Activated T-cell treated with anti-CD3 and anti-CD28 coated beads for 1 hour (primary cell): ENCODE data around the gene KIAA1614.

ENCODE experiments used
- DNase-seq: peaks from one replicate; pipeline ENCODE4 v3.0.0-alpha.2; 2020; ENCODE audit warnings: low read depth

Gene KIAA1614

DNA sequence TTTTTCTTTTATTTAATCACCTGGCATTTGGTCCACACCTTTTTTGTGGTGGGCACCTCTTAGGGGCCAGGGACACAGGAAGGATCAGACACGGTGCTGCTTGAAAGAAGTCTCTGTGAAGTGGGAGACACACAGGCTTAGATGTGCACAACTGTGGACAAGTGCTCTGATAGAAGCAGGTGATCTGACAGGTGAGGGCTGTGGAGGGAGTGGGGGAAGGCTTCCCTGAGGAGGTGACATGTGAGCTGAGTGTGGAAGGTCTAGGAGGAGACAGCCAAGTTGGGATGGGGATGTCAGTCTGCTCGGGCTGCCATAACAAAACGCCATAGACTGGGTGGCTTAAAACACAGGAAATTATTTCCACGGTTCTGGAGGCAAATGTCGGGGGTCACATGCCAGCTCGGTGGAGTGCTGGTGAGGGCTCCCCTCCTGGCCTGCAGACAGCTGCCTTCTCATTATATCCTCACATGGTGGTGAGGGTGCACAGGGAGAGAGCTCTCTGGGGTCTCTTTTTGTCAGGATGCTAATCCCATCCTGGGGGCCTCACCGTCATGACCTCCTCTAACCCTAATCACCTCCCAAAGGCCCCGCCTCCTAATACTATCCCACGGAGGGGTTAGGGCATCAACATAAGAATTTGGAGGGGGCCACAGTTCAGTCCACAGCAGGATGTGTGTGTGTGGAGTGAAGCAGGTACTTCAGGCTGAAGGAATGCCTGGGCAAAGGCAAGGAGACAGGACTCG, 5.2 kb upstream of the KIAA1614 start:
- DNase-seq: no peak

DNA sequence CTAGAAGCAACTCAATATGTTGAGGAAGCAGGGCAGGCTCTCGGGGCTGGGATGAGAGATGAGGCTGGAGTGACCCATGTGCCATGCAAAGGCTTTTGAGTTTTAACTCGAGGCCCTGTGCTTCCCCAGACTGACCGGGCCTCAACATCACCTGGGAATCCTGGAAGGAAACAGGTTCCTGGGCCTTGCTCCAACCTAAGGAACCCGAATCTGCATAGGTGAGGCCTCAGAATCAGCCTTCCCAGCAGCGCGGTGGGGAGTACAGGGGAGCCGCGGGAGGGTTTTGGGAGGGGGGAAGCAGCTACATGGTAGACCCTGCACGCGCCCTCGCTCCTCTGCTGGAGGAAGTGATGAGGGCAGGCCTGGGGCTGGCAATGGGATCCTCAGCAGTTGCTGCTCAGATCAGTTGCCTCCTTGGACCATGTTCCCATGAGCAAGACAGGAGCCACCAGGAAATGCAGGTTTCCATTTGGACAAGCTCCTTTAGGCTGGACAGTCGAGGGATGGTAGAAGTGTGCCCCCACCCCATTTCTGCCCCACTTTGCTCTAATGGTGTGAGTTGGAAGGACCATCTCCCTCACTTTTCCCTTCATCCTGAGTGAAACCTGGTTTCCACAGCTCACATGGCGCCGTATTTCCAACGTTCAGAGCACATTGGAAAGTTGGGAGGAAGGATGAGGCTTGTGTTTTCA, 4.5 kb upstream of the KIAA1614 start:
- no peak for DNase-seq

DNA sequence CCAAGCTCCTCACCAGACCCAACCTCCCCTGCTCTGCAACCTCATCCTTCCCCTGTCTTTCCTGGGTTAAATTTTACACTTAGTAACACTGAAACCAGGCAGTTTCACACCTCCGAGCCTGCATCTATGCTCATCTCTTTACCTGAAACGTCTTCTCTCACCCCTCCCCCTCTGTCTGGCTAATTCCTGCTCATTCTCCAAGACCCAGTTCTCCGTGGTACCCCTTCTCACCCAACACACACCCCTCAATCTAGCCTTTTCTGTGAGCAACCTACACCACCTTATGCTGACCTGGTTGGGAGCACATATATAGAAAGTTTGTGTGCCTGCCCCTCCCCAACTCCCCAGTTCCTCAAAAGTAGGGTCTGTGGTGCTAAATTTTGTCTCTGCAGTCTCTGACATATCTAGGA, 3.7 kb upstream of the KIAA1614 start:
- DNase-seq: no peak

DNA sequence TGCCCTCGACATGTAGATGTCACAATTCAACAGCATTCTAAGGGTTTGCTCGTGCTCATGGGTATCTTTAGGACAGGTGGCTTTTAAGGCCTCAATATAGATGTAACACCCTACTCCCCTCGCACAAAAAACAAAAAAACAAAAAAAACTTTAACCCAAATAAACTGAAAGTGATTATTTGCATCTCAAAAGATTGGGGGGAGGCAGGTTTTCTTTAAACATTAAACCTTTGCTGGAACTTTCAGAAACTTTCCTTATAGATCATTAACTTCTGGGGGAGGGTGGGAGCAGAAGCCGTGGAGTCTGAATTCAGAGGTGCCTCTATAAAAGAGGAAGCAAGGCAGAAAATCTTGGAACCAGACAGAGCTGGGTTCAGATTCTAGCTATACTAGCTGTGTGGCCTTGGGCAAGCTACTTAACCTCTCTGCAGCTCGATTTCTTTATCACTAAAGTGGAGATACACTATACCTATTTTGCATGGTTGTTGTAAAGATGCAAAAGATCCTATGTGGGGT, 3.2 kb upstream of the KIAA1614 start:
- DNase-seq: no peak

DNA sequence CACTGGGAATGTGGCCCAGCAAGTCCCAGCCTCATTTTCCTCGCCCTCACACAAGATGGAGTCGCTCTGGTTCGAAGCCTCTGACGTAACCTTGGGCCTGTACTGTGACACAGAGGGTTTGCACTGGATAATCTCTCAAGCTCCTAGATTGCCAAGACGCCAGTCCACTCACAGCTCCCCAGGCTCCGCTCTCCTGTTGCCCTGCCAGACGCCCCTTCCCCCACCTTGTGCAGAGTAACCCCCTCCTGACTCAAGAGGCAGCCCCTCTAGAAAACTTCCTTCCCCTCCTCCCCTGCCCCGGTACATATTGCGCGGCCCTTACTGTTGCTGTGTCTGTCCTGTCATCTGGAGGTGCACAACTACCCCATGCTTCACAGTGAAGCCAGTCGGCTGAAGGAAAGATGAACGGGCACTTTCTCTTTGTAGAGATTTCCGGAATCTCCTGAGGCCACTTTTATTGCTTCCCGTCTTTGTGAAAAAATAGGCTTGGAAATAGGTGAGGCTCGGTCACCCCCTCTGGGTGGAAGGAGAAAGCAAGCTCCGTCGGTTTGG, 981 bp upstream of the KIAA1614 start:
- DNase-seq: no peak

DNA sequence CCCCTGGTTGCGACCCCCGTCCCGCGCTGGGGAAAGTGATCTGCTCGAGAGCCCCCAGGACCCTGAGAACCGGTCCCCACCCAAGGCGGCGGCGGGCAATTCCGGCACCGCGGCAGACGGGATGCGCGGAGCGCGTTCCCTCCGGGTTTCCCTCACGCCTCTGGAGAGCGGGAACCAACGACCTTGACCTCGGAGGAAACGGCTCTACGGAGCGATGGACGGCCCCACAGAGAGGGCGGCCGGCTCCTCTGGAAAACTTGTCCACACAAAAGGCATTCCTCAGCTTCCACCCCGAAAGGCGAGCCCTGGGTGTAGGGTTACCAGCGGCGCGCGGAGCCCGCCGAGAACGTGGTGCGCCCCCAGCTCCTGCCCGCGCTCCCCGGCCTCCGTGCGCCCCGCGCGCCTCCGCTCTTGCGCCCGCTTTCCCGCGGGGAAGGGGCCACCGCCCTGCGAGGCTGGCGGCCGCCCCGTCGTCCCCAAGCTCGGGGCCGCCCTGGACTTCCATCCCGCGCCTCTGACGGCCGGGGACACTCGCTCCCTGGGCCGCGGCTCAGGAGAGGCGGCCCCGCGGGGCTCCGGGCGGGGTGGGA, 391 bp upstream of the KIAA1614 start:
- no peak for DNase-seq

DNA sequence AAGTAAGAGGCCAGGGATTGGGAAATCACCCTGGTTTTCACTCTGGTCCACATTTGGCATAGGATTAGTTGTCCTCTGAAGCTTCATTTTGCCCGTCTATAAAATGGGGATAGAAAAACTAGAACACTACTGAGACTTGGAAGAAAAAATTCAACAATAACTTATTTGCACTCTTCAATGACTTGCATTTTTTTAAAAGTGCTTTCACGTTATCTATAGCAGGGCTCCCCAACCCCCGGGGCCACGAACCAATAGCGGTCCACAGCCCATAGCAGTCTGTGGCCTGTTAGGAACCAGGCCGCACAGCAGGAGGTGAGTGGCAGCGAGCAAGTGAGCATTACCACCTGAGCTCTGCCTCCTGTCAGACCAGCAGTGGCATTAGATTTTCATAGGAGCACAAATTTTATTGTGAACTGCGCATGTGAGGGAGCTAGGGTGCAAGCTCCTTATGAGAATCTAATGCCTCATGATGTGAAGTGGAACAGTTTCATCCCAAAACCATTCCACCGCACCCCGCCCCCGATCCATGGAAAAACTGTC, 2.8 kb downstream of the KIAA1614 start:
- no peak for DNase-seq

DNA sequence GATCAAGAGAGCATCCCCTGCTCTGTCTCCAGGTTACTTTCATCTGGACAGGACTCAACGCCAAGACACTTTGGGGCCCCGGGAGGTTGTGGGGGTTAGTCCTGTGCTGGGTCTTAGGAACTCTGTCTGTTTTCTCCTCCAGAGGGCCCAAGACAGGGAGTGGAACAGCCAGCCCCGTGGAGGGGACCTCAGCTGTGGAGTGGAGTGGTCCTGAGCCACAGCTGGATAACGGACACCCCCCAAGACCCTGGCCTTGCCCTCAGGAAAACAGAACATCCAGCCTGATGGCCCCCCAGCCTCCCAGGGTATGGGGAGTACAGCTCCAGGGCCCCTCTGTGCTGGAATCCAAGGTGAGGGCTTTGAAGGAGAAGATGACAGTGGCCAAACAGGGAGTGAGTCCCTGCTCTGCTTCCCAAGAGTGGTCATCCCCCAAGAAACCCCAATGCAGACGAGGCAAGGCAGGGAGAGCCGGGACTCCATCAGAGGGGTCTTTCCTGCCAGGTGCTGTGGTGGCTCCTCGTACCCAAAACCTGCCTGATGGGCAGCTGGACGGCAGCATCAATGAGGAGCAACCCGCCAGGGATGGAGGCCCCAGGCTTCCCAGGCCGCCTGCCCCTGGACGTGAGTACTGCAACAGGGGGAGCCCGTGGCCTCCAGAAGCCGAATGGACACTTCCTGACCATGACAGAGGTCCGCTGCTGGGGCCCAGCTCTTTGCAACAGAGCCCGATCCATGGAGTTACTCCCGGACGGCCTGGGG, 3.5 kb downstream of the KIAA1614 start:
- DNase-seq: no peak

DNA sequence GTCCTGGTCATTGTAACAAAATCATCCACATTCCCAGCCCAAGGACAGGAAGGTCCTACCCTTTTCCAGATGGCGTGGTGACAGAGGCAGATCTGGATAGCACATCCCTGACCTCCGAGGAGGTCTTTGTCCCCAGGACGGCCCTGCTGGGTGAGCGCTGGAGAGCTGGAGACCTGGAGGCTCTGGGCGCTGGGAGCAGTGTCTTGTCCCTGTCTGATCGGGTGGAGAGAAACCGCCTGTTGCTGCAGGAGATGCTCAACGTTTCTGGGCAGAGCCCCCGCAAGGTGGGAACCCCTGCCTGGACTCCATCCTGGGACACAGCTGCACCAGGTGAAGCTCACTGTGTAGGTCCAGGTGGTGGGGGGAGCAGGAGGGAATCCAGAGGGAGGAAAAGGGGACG, 4.1 kb downstream of the KIAA1614 start:
- no peak for DNase-seq

DNA sequence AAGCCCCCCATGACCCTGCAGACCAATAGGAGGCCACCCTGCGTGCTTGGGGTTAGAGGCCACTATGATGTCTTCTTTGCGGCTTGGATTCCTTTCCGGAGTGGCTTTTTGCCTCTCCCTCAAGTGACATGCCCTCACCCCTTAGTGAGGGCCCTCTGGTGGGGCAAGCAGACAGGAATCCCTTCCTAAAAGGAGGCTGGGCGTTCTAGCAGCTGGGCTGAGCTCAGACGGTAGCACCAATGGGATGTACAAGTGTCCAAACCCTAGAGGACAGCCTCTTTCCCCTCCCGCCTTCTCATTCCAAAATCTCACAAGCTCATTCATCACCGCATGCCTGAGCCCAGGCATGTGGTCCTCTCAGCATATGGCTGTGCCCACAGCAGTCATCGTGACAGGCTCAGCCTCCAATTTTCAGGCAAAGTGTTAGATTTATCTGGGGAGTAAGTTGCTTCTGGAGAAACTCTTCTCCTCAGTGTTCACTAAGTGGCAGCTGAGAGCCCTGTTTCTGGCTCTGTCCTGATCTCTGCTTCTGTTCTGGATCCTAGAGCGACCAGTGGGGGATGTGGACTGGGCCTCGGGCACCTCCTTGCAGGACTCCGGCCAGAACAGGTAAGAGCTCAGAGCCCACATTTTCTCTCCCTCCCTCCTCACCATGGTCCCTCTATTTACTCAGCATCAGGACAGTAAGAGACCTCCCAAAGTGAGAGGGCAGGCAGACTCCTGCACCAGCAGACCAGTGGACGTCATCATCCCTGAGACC, 4.8 kb downstream of the KIAA1614 start:
- no peak for DNase-seq

DNA sequence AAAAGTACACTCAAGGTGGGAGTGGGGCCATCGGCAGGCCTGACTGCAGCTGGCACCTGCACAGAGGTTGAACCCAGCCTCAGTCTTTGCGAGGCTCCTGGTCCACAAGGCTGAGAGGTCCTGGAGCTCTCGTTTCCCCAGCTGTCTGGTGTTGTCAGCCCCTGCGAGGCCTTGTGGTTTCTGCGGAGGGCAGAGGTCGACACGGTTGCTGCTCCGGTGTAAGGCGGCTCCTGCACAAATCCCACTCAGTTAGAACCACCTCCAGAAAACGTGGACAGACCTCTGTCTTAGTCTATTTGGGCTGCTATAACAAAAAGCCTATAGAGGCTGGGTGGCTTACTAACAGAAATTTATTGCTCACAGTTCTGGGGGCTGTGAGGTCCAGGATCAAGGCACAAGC, 5.8 kb downstream of the KIAA1614 start:
- DNase-seq: no peak

DNA sequence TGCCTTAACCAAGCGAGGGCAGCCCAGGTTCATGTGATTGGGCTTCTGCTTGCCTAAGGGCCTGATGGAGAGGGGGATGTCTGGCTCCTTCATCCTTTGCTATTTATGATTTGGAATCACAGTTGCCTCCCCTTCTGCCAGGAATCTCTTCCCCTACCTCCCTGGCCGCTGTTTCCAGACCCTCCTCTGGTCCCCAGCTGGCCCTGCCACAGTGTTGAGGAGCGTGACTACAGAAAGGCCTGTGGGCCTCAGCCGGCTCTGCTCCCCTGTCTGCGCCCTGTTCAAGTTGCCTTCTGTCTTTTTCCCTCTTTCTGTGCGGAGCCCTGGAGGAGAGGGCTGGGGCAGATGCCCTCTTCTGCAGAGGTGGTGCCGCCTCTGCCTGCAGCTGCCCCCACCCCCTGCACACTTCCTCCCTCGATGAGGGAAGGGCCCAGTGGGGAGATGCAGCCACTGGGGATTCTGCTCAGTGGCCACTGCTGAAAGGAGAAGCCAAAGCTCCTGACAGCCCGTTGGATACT, 6.5 kb downstream of the KIAA1614 start:
- no peak for DNase-seq

DNA sequence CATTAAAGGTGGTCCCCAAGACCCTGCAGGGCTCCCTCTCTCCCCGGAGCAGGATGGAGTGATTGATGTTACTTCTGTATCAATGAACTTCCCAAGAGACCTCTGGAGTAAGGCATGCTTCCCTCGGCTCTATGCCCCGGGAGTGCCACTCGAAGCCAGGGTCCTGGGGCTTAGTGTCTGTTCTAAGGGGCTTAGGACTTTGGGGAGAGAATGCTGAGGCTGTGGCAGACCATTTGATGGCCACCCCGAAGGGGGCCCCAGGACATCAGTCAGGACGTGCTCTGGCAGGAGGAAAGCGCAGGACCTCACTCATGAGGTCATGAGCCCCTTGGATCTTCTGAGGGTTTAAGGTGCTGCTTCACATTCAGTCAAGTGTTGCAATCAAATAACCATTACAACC, 7.5 kb downstream of the KIAA1614 start:
- DNase-seq: no peak

DNA sequence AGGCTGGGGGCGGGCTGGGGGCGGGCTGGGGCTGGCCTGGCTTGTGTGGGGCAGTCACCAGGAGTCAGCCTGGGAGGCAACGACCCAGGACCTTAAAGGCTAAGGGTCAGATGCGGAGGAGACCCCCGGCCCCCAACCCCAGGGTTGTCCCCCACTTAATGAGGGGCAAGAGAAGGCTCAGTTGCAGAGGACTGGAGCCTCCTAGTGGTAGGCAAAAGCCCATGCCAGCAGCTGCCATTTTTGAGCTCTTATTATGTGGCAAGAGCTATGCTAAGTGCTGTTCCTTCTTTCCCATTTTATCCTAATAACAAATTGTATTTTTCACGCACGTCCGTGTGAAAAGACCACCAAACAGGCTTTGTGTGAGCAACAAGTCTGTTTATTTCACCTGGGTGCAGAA, 8.0 kb downstream of the KIAA1614 start:
- no peak for DNase-seq

DNA sequence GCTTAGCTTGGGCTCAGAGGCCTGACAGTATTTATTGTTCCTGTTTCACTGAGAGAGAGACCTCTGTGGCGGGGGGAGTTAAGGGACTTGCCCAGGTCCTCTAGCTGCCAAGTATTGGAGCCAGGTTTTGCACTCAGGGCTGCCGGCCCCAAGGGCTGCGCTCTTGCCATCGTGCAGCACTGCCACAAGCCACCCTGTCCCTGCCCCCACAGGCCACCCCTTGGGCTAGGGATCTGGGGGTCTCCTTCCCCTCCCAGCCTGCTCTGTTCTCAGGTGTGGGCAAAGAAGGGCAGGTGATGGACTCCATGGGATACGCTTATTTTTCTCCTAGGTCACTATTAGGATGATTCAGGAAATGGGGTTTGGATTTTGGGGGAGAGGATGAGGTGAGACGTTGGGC, 8.7 kb downstream of the KIAA1614 start:
- no peak for DNase-seq

DNA sequence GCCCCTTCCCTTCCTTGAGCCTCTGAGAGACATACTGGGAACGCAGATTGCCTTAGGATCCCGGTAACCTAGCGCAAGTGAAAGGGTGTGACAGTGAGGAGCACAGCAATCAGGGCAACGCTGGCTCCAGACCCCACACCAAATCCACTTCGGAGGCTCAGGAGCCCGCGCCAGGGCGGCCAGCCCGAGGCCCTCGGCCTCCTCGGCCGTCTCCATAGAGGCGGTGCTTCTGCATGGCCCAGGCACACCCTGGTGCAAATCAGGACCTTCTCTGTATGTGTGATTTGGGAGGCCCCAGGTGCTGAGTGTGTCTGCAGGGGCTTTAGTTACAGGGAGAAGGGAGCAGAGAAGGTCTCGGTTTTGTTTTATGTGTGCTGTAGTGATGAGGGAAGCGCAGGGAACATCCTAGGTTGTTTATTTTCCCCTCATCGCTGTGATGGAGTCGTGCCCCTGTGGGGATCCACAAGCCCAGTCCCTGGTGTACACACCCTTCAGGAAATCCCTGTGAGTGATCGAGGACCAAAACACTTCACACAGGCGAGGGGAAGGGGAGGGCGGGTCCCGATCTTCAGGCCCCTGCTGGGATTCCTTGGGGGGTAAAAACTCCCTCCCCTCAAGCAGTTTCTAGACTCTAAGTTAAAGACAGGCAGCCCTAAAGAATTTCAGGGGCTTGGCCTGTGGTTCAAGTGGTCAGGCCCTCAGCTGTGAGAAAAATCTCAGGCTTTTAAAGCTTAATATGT, 9.4 kb downstream of the KIAA1614 start:
- no peak for DNase-seq

DNA sequence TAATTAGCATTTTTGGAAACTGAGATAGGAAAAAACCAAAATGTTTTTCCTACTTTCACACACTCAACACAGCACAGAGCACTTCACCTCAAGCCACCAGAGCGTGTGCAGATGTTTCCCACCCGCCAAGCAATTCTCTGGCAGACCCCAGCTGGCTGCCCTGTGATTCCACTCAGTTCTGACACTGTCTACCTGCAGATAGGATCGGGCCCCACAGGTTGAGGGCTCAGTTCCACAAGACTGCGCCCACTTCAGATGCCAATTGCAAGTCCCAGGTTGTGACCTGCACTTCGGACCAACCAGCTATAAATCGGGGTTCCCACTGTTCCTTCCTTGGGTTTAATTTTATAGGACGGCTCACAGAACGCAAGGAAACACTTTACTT, 9.9 kb downstream of the KIAA1614 start:
- DNase-seq: no peak

DNA sequence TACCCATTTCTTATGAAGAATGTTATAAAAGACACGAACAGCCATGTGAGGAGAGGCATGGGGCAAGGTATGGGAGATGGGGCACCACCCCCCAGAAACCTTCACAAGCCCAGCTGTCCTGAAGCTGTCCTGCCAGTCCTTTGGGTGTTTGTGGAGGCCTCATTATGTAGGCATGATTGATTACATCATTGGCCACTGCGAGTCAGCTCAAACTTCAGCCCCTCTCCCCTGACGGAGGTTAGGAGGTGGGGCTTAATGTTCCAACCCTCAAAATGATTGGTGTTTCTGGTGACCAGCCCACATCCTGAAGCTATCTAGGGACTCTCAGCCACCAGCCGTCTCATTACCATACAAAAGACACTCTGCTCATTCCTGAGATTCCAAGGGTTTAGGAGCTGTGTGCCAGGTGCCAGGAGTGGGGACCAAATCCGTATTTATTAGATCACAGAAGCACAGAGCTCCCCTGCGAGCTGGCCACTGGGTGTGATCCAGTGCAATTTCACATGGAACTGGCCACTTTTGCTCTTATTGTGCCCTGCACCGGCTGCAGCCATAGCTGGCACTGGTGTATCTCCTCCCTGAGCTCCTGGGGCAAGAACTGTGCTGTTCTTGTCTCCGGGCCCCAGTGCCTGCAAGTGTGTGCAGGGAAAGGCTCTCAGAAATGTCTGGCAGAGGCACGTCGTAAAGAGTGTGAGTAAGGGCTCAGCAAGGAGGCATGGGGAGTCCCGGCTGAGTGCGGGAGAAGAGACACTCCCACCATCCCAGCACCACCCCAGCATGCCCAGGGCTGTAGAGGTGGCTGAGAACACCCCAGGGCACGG, 10.5 kb downstream of the KIAA1614 start:
- DNase-seq: no peak

DNA sequence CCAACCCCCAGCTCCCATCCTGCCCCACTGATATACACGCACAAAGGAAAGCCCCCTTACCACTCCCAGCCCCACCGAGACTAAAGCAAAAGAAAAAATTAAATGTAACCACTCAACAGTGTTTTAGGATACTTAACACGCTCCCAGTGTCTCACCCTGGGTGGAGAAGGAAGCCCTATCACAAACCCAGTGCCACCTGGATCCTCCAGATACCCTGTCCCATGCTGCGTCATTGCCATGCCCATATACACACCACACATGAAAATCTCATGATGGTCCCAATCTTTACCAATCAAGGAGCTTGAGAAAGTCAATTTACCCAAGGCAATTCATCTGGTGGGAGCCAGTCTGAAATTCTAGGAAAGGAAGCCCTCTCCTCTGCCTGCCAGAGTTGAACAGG, 11.2 kb downstream of the KIAA1614 start:
- no peak for DNase-seq
